Measurements from ENCODE around the gene TMOD1. TPM values are rescaled to one million over a fixed set of nuclear protein-coding genes. Genes with fewer than 3 reads are reported as not detected.

Gene TMOD1
- total and polyA plus RNA-seq, 2 of the 8 experiments (the other 6 are each of a cell fraction or from before 2014, with no cell fraction given): 0.17 to 0.88 TPM

GRCh38 chr9:97572196-97572891 lies 70.9 kb downstream of the TMOD1 start (continued):
- no peak for TF ChIP-seq CHD1 (IDR thresholded peaks at IDR 0.05; ENCODE audit: low read depth, low read length)
- TF ChIP-seq EZH2 (IDR thresholded peaks at IDR 0.05; ENCODE audit: low read depth, low read length, severe bottlenecking): no peak
- TF ChIP-seq SP2 (IDR thresholded peaks at IDR 0.05; ENCODE audit: low read length): no peak
- TF ChIP-seq CEBPB (IDR thresholded peaks at IDR 0.05; ENCODE audit: low read depth, low read length): no peak
- no peak for TF ChIP-seq CBX5 (IDR thresholded peaks at IDR 0.05; ENCODE audit: low read depth, low read length)
- TF ChIP-seq EGR1 (IDR thresholded peaks at IDR 0.05; ENCODE audit: borderline replicate concordance, low read depth, low read length): no peak

Measured in H1 (cell line).